H9 (cell line): ENCODE measurements around the gene SOHLH2. TPM values are rescaled to one million over a fixed set of nuclear protein-coding genes. Genes with fewer than 3 reads are reported as not detected.

ENCODE experiments used
- DNase-seq: peaks from one replicate; pipeline ENCODE4 v3.0.0-alpha.2; 2017
- H2AFZ ChIP-seq: one replicate; pipeline ENCODE4 v1.6.1; 2013; ENCODE audit warnings: mild to moderate bottlenecking, low read length, control low read depth, moderate library complexity
- H2AK5ac ChIP-seq: 2 replicates; pipeline ENCODE4 v1.6.1; 2013; ENCODE audit warnings: low read length, control low read depth, mixed read lengths; ENCODE audit not compliant: insufficient read length
- H2BK120ac ChIP-seq: one replicate; pipeline ENCODE4 v1.6.1; 2013; ENCODE audit warnings: low read depth, mild to moderate bottlenecking, low read length, control low read depth, inconsistent platforms; ENCODE audit not compliant: poor library complexity, severe bottlenecking
- H2BK12ac ChIP-seq: 2 replicates; pipeline ENCODE4 v1.6.1; 2013; ENCODE audit warnings: low read length, control low read depth, mixed read lengths, low read depth; ENCODE audit not compliant: insufficient read length
- H2BK15ac ChIP-seq: 2 replicates; pipeline ENCODE4 v1.6.1; 2013; ENCODE audit warnings: low read depth, low read length, control low read depth
- H2BK20ac ChIP-seq: one replicate; pipeline ENCODE4 v1.6.1; 2013; ENCODE audit warnings: low read depth, mild to moderate bottlenecking, low read length, control low read depth, inconsistent platforms; ENCODE audit not compliant: poor library complexity, severe bottlenecking
- H2BK5ac ChIP-seq: 2 replicates; pipeline ENCODE4 v1.6.1; 2013; ENCODE audit warnings: low read length, control low read depth, mixed read lengths; ENCODE audit not compliant: insufficient read length
- H3K14ac ChIP-seq: 2 replicates; pipeline ENCODE4 v1.6.1; 2013; ENCODE audit warnings: low read length, control low read depth; ENCODE audit not compliant: insufficient read depth
- H3K18ac ChIP-seq: 2 replicates; pipeline ENCODE4 v1.6.1; 2013; ENCODE audit warnings: low read depth, mild to moderate bottlenecking, mixed read lengths, low read length, control low read depth; ENCODE audit not compliant: insufficient read length
- H3K23ac ChIP-seq: 2 replicates; pipeline ENCODE4 v1.6.1; 2013; ENCODE audit warnings: low read length, control low read depth, mixed read lengths, low read depth; ENCODE audit not compliant: insufficient read length
- H3K23me2 ChIP-seq: 2 replicates; pipeline ENCODE4 v1.6.1; 2013; ENCODE audit warnings: low read depth, mild to moderate bottlenecking, mixed read lengths, low read length, control low read depth; ENCODE audit not compliant: insufficient read length, poor library complexity, severe bottlenecking
- H3K27ac ChIP-seq: 2 replicates; pipeline ENCODE4 v1.5.1; 2013; ENCODE audit warnings: low read length, control low read depth, mixed read lengths, low read depth; ENCODE audit not compliant: insufficient read length
- H3K27me3 ChIP-seq: 2 replicates; pipeline ENCODE4 v1.6.1; 2013; ENCODE audit warnings: low read length, control low read depth, inconsistent platforms; ENCODE audit not compliant: insufficient read depth
- H3K4ac ChIP-seq: 2 replicates; pipeline ENCODE4 v1.6.1; 2013; ENCODE audit warnings: low read depth, mild to moderate bottlenecking, control low read depth, inconsistent platforms, low read length, moderate library complexity
- H3K4me1 ChIP-seq: 2 replicates; pipeline ENCODE4 v1.6.1; 2013; ENCODE audit warnings: low read length, control low read depth, inconsistent platforms; ENCODE audit not compliant: insufficient read depth
- H3K4me2 ChIP-seq: 2 replicates; pipeline ENCODE4 v1.6.1; 2013; ENCODE audit warnings: low read length, control low read depth, mixed read lengths; ENCODE audit not compliant: insufficient read length, insufficient read depth
- H3K56ac ChIP-seq: 2 replicates; pipeline ENCODE4 v1.6.1; 2013; ENCODE audit warnings: low read depth, mild to moderate bottlenecking, mixed read lengths, low read length, control low read depth; ENCODE audit not compliant: insufficient read length
- H3K79me1 ChIP-seq: 2 replicates; pipeline ENCODE4 v1.6.1; 2013; ENCODE audit warnings: low read depth, mild to moderate bottlenecking, moderate library complexity, low read length, control low read depth, inconsistent platforms; ENCODE audit not compliant: insufficient read depth, poor library complexity, severe bottlenecking
- H3K79me2 ChIP-seq: 2 replicates; pipeline ENCODE4 v1.6.1; 2013; ENCODE audit warnings: low read length, control low read depth, inconsistent platforms; ENCODE audit not compliant: insufficient read depth
- H3K9ac ChIP-seq: 2 replicates; pipeline ENCODE4 v1.6.1; 2013; ENCODE audit warnings: low read length, control low read depth, mixed read lengths; ENCODE audit not compliant: insufficient read length; ENCODE audit errors: extremely low read depth
- H3K9me3 ChIP-seq: one replicate; pipeline ENCODE4 v1.6.1; 2013; ENCODE audit warnings: low read depth, low read length, inconsistent platforms; ENCODE audit not compliant: control insufficient read depth
- H3T11ph ChIP-seq: one replicate; pipeline ENCODE4 v1.6.1; 2013; ENCODE audit warnings: mild to moderate bottlenecking, low read length, control low read depth, inconsistent platforms
- H4K20me1 ChIP-seq: one replicate; pipeline ENCODE4 v1.6.1; 2013; ENCODE audit not compliant: control insufficient read depth, insufficient read length, insufficient read depth
- H4K5ac ChIP-seq: 2 replicates; pipeline ENCODE4 v1.6.1; 2013; ENCODE audit warnings: low read depth, mild to moderate bottlenecking, mixed read lengths, low read length, control low read depth; ENCODE audit not compliant: insufficient read length
- H4K8ac ChIP-seq: replicated peaks from 2 replicates; pipeline ENCODE4 v1.6.1; 2013; ENCODE audit warnings: low read length, control low read depth, mixed read lengths, low read depth; ENCODE audit not compliant: insufficient read length
- H4K91ac ChIP-seq: 2 replicates; pipeline ENCODE4 v1.6.1; 2013; ENCODE audit warnings: low read depth, mild to moderate bottlenecking, moderate library complexity, mixed read lengths, low read length, control low read depth; ENCODE audit not compliant: insufficient read length
- H3K27ac Mint-ChIP-seq, 3 experiments: 2 replicates in 2 of 3; 3 replicates in 1 of 3; pipeline ENCODE4 v1.8.0; 2020 to 2021; ENCODE audit warnings: mixed read lengths in 3 of 3, mild to moderate bottlenecking in 1 of 3, moderate library complexity in 1 of 3
- H3K27me3 Mint-ChIP-seq: 2 replicates; pipeline ENCODE4 v1.8.0; 2021; ENCODE audit warnings: low read depth, mild to moderate bottlenecking, moderate library complexity, mixed read lengths
- H3K36me3 Mint-ChIP-seq, 3 experiments: 2 replicates in 2 of 3; 3 replicates in 1 of 3; pipeline ENCODE4 v1.8.0; 2020 to 2021; ENCODE audit warnings: low read depth in 3 of 3, mixed read lengths in 3 of 3; ENCODE audit not compliant: insufficient read depth in 1 of 3
- H3K4me1 Mint-ChIP-seq, 2 experiments: 2 replicates each; pipeline ENCODE4 v1.8.0; 2020; ENCODE audit warnings: mixed read lengths in 2 of 2
- H3K4me3 Mint-ChIP-seq, 2 experiments: 2 replicates in 1 of 2; 3 replicates in 1 of 2; pipeline ENCODE4 v1.8.0; 2020 to 2021; ENCODE audit warnings: mild to moderate bottlenecking in 2 of 2, mixed read lengths in 2 of 2, moderate library complexity in 1 of 2
- H3K9me3 Mint-ChIP-seq, 2 experiments: 2 replicates in 1 of 2; 3 replicates in 1 of 2; pipeline ENCODE4 v1.8.0; 2020; ENCODE audit warnings: mild to moderate bottlenecking in 2 of 2, mixed read lengths in 2 of 2, moderate library complexity in 1 of 2
- WGBS: extraction: QIAGEN DNeasy Blood & Tissue Kit; methylation state at CpG from one replicate; pipeline ENCODE4 v1.1.7; 2013; ENCODE audit warnings: missing lambda C conversion rate, low lambda C conversion rate, mixed read lengths; ENCODE audit not compliant: insufficient read length; ENCODE audit errors: extremely low coverage; 5-methylcytosine and 5-hydroxymethylcytosine counted together
- total RNA-seq: library from RNA; stranded (reverse); gene quantifications from 2 replicates; pipeline ENCODE4 v1.2.1, GENCODE V29; 2021
- TF ChIP-seq, protein P1 (sequence below): fragments of 200-600 bp; sonication (generic); conservative IDR thresholded peaks from 3 replicates; pipeline ENCODE4 v1.8.0; 2021; ENCODE audit warnings: antibody characterized with exemption, mild to moderate bottlenecking

Gene SOHLH2
- total RNA-seq, 1 experiment from 2014 or later = 1.3 TPM

DNA sequence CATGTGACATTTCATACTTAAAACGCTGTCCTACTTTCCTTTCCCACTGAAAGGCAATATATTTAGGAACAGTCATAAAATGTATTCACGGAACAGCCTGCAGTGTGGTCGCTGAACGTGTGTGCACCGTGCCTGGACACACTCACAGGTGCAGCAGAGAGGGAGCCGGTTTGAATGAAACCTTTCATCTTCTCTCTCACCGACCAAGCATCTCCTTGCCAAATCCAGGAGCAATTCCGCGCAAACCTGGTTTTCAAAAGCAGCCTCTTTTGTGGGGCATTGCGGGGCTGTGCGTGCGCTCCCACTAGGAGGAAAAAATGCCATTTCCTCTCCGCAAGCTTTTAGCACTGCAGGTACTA lies 84.2 kb downstream of the SOHLH2 start:
- no peak overlapping the region for H3K56ac ChIP-seq
- H4K8ac ChIP-seq = no peak overlapping the region
- H2BK12ac ChIP-seq = no peak overlapping the region
- H3K4me2 ChIP-seq = peak overlapping the region; percentile 86
- H3K4me1 ChIP-seq = no peaks in the 10 kb centered on the region
- H4K91ac ChIP-seq = no peak overlapping the region
- no peak overlapping the region for H3K23ac ChIP-seq
- peaks cover 16% of the 10 kb centered on the region; the same call in 1 of the 2 replicates for H3K27me3 ChIP-seq
- H2BK15ac ChIP-seq = no peak overlapping the region
- no peaks in the 10 kb centered on the region for H3K79me2 ChIP-seq
- no peak overlapping the region for H3K4ac ChIP-seq
- H2BK20ac ChIP-seq = no peak overlapping the region
- H3K18ac ChIP-seq = no peak overlapping the region
- H3K9me3 ChIP-seq = no peaks in the 10 kb centered on the region
- Mint-ChIP-seq H3K27ac (no peak overlapping the region), H3K27me3 (peaks cover 58% of the 10 kb centered on the region), H3K36me3 (no peaks in the 10 kb centered on the region), H3K4me1 (peaks cover 7 to 11% of the 10 kb centered on the region in 2 experiments), H3K9me3 (no peaks in the 10 kb centered on the region), H3K4me3 (peak overlapping the region; percentile 69 to 86)
- peaks cover 8% of the 10 kb centered on the region for H3K23me2 ChIP-seq
- no CpG with 5 or more reads among the region's 13 CpGs for WGBS
- no peak overlapping the region for H2AK5ac ChIP-seq
- no peak for DNase-seq
- TF ChIP-seq, protein P1, sequence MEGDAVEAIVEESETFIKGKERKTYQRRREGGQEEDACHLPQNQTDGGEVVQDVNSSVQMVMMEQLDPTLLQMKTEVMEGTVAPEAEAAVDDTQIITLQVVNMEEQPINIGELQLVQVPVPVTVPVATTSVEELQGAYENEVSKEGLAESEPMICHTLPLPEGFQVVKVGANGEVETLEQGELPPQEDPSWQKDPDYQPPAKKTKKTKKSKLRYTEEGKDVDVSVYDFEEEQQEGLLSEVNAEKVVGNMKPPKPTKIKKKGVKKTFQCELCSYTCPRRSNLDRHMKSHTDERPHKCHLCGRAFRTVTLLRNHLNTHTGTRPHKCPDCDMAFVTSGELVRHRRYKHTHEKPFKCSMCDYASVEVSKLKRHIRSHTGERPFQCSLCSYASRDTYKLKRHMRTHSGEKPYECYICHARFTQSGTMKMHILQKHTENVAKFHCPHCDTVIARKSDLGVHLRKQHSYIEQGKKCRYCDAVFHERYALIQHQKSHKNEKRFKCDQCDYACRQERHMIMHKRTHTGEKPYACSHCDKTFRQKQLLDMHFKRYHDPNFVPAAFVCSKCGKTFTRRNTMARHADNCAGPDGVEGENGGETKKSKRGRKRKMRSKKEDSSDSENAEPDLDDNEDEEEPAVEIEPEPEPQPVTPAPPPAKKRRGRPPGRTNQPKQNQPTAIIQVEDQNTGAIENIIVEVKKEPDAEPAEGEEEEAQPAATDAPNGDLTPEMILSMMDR = no peak
- no peaks in the 10 kb centered on the region for H4K20me1 ChIP-seq
- no peak overlapping the region for H2BK5ac ChIP-seq
- peak overlapping the region; percentile 6 for H3K9ac ChIP-seq
- no peak overlapping the region for H3T11ph ChIP-seq
- H3K79me1 ChIP-seq = no peaks in the 10 kb centered on the region
- H2AFZ ChIP-seq = no peak overlapping the region
- H3K27ac ChIP-seq = no peak overlapping the region
- no peak overlapping the region; the same call in 1 of the 2 replicates for H3K14ac ChIP-seq
- H2BK120ac ChIP-seq = no peak overlapping the region
- H4K5ac ChIP-seq = no peak overlapping the region
